PC-3 (cell line): ENCODE data around the gene TGFBR3L.

ENCODE experiments used
- CTCF ChIP-seq: fragments of 300-600 bp; sonication (generic); conservative IDR thresholded peaks from 2 replicates; pipeline ENCODE4 v1.5.1; 2017; ENCODE audit warnings: antibody characterized with exemption, low read depth, mild to moderate bottlenecking, low read length
- EZH2 ChIP-seq: fragments of 300-600 bp; sonication (generic); IDR thresholded peaks from one replicate; pipeline ENCODE4 v1.6.1; 2017; ENCODE audit warnings: antibody characterized with exemption, mild to moderate bottlenecking, low read length; ENCODE audit not compliant: unreplicated experiment
- EZH2phosphoT487 ChIP-seq: fragments of 300-600 bp; sonication (generic); IDR thresholded peaks from 2 replicates; pipeline ENCODE4 v1.6.1; 2018; ENCODE audit warnings: mild to moderate bottlenecking, antibody characterized with exemption, low read length, borderline replicate concordance

- TF ChIP-seq CTCF (no peak), EZH2 (no peak), EZH2phosphoT487 (no peak)
These were observed 51.5 kb downstream of the TGFBR3L start for GRCh38 chr19:7965921-7966665.
